K562 (cell line): ENCODE data around the gene KIF1A. TPM values are rescaled to one million over a fixed set of nuclear protein-coding genes. Genes with fewer than 3 reads are reported as not detected.

Experiments used
- ATAC-seq: fragments of 200-7000 bp; cut with Tn5 transposase; 3 replicates; pipeline ENCODE4 v1.9.1; 2020; ENCODE audit warnings: moderate library complexity
- BruUV-seq: library from RNA; stranded (reverse); fragments of 400-500 nt; replicated peaks from 2 replicates; lab custom pipeline; 2021; lab: Mats Ljungman, UMichigan
- CTCF ChIA-PET: fragments of 300-600 bp; formaldehyde crosslinking; extraction: SDS; loops from one replicate; lab custom pipeline; 2021; ENCODE audit warnings: low intra/inter-chr PET ratio; lab: Yijun Ruan, JAX
- POLR2A ChIA-PET: fragments of 300-600, 350-650 bp; sonication (Branson Sonifier 250); formaldehyde crosslinking; extraction: SDS; loops from one replicate; lab custom pipeline; 2021; ENCODE audit warnings: antibody characterized with exemption, inconsistent platforms; lab: Yijun Ruan, JAX
- DNase-seq, 4 experiments: peaks; one replicate each; pipeline versions ENCODE4 v3.0.0 to v3.0.0-alpha.2; 2011 to 2018; ENCODE audit warnings: low spot score in 3 of 4, mixed read lengths in 3 of 4; ENCODE audit errors: extremely low read depth in 1 of 4
- FAIRE-seq: peaks from 2 replicates; lab custom pipeline; 2011; peaks lifted over from hg19 to GRCh38; lab: Jason Lieb, UNC
- H2AFZ ChIP-seq: 2 replicates; pipeline ENCODE4 v1.6.0; 2011; ENCODE audit warnings: low read depth, low read length, control low read depth, inconsistent platforms
- H3K27ac ChIP-seq: fragments of 200-600 bp; 3 replicates; pipeline ENCODE4 v1.8.0; 2011; ENCODE audit warnings: low read depth, mild to moderate bottlenecking, control low read depth, inconsistent platforms, low read length, moderate library complexity, mixed read lengths; ENCODE audit errors: extremely low read depth
- H3K27me3 ChIP-seq, 2 experiments: fragments of 300-600 bp in 1 of 2; 2 replicates in 1 of 2; 3 replicates in 1 of 2; pipeline versions ENCODE4 v1.6.0 to v1.8.0; 2011; ENCODE audit warnings: inconsistent platforms in 2 of 2, low read length in 2 of 2, mild to moderate bottlenecking in 1 of 2, mixed read lengths in 1 of 2, moderate library complexity in 1 of 2; ENCODE audit not compliant: control insufficient read depth in 2 of 2, insufficient read depth in 2 of 2
- H3K36me3 ChIP-seq: fragments of 300-600 bp; 3 replicates; pipeline ENCODE4 v1.8.0; 2011; ENCODE audit warnings: mild to moderate bottlenecking, low read length, inconsistent platforms; ENCODE audit not compliant: control insufficient read depth, insufficient read depth
- H3K4me1 ChIP-seq, 2 experiments: fragments of 200-600 bp in 1 of 2; replicated peaks in 1 of 2; 2 replicates in 1 of 2; 3 replicates in 1 of 2; pipeline versions ENCODE4 v1.5.1 to v1.8.0; 2011; ENCODE audit warnings: inconsistent platforms in 2 of 2, low read length in 2 of 2, mild to moderate bottlenecking in 1 of 2, mixed read lengths in 1 of 2, moderate library complexity in 1 of 2; ENCODE audit not compliant: control insufficient read depth in 2 of 2, insufficient read depth in 2 of 2
- H3K4me2 ChIP-seq: 2 replicates; pipeline ENCODE4 v1.6.1; 2011; ENCODE audit warnings: low read length, control low read depth, inconsistent platforms, mixed read lengths; ENCODE audit not compliant: insufficient read depth
- H3K4me3 ChIP-seq: fragments of 200-600 bp; sonication (generic), shearing (Covaris generic); 2 replicates; pipeline ENCODE4 v1.5.1; 2016; ENCODE audit warnings: control low read depth, inconsistent platforms
- H3K79me2 ChIP-seq: fragments of 200-600 bp; 3 replicates; pipeline ENCODE4 v1.8.0; 2011; ENCODE audit warnings: low read length, inconsistent platforms; ENCODE audit not compliant: control insufficient read depth, insufficient read depth
- H3K9ac ChIP-seq, 2 experiments: 2 replicates each; pipeline versions ENCODE4 v1.6.0 to v1.6.1; 2011; ENCODE audit warnings: low read depth in 2 of 2, low read length in 2 of 2, control low read depth in 1 of 2, inconsistent platforms in 1 of 2, mild to moderate bottlenecking in 1 of 2, mixed read lengths in 1 of 2; ENCODE audit not compliant: insufficient read depth in 1 of 2
- H3K9me1 ChIP-seq: one replicate; pipeline ENCODE4 v1.6.0; 2011; ENCODE audit warnings: inconsistent platforms, mild to moderate bottlenecking, low read length, moderate library complexity; ENCODE audit not compliant: control insufficient read depth, insufficient read depth
- H3K9me3 ChIP-seq: replicated peaks from 2 replicates; pipeline ENCODE4 v1.5.1; 2011; ENCODE audit warnings: low read depth, low read length, inconsistent platforms; ENCODE audit not compliant: control insufficient read depth, insufficient read depth
- H4K20me1 ChIP-seq: replicated peaks from 2 replicates; pipeline ENCODE4 v1.6.1; 2011; ENCODE audit warnings: low read length, inconsistent platforms, mixed read lengths; ENCODE audit not compliant: control insufficient read depth, insufficient read depth
- ETV5 ChIP-seq: sonication (generic); formaldehyde crosslinking; IDR thresholded peaks from 2 replicates; pipeline ENCODE4 v1.4.0; 2020; ENCODE audit warnings: low read depth, mild to moderate bottlenecking, missing genetic modification reagents
- HINFP ChIP-seq: fragments of 450-650 bp; conservative IDR thresholded peaks from 2 replicates; pipeline ENCODE4 v1.6.1; 2016; ENCODE audit warnings: missing genetic modification characterization, low read depth, mild to moderate bottlenecking, control low read depth, missing compliant biosample characterization
- KAT8 ChIP-seq: fragments of 450-650 bp; IDR thresholded peaks from 2 replicates; pipeline ENCODE4 v1.6.1; 2016; ENCODE audit warnings: low read depth, mild to moderate bottlenecking
- POLR2A ChIP-seq: fragments of 450-650 bp; conservative IDR thresholded peaks from 2 replicates; pipeline ENCODE4 v1.6.1; 2016
- POLR2AphosphoS5 ChIP-seq: IDR thresholded peaks from 2 replicates; pipeline ENCODE4 v1.6.1; 2011; ENCODE audit warnings: mild to moderate bottlenecking, low read depth, low read length, moderate library complexity; ENCODE audit not compliant: control insufficient read depth, insufficient read depth
- PRPF4 ChIP-seq: fragments of 200-400 bp; formaldehyde crosslinking; IDR thresholded peaks from one replicate; pipeline ENCODE4 v1.6.1; 2017; ENCODE audit warnings: low read length, low read depth, mild to moderate bottlenecking; ENCODE audit not compliant: insufficient read depth, poor library complexity, severe bottlenecking
- TRIM24 ChIP-seq, 2 experiments: fragments of 450-650 bp; IDR thresholded peaks; 2 replicates each; pipeline ENCODE4 v1.6.1; 2016
- USF2 ChIP-seq: sonication (generic); formaldehyde crosslinking; IDR thresholded peaks from 2 replicates; pipeline ENCODE4 v1.5.0; 2020; ENCODE audit warnings: missing genetic modification reagents
- ZNF184 ChIP-seq: sonication (generic); formaldehyde crosslinking; IDR thresholded peaks from 2 replicates; pipeline ENCODE4 v1.5.0; 2020; ENCODE audit warnings: missing genetic modification reagents
- ZNF407 ChIP-seq: fragments of 450-650 bp; IDR thresholded peaks from 2 replicates; pipeline ENCODE4 v1.6.1; 2016; ENCODE audit warnings: low read depth
- ZNF75A ChIP-seq: fragments of 450-650 bp; formaldehyde crosslinking; IDR thresholded peaks from 2 replicates; pipeline ENCODE4 v1.4.0; 2020; ENCODE audit warnings: mild to moderate bottlenecking
- ZNF780A ChIP-seq: fragments of 250-450 bp; sonication (Bioruptor Pico); IDR thresholded peaks from 2 replicates; pipeline ENCODE4 v1.5.0; 2021; ENCODE audit warnings: mild to moderate bottlenecking
- WGBS: fragments of 100-300 bp; shearing (Covaris generic); methylation state at CpG from one replicate; pipeline ENCODE4 v1.1.6; 2016; ENCODE audit warnings: low coverage, mixed read lengths; ENCODE audit not compliant: insufficient coverage; ENCODE audit errors: missing lambda C conversion rate; 5-methylcytosine and 5-hydroxymethylcytosine counted together
- in situ Hi-C: fragments of 300-500 bp; cut with MboI; formaldehyde crosslinking; loops from 4 replicates; pipeline ENCODE4 v1.15.0; 2018; ENCODE audit warnings: inconsistent platforms, mixed read lengths
- intact Hi-C: fragments of 100-400 bp; cut with micrococcal nuclease; formaldehyde crosslinking; loops from 2 replicates; pipeline ENCODE4 v1.14.2; 2022
- polyA plus RNA-seq, 8 experiments: library from polyadenylated mRNA; depleted of rRNA in 4 of 8; stranded (reverse) in 5 of 8; unstranded in 3 of 8; fragments of >200 nt; fragmentation: Nextera tagmentation in 2 of 8; fragmentation: Illumina TruSeq in 1 of 8; extraction: Ambion mirVana in 2 of 8; extraction: Trizol in 1 of 8; gene quantifications; 2 replicates each; pipeline versions ENCODE4 v1.2.1 to v1.2.3, GENCODE V29; 2011 to 2014; ENCODE audit warnings: inconsistent platforms in 1 of 8, missing spikeins in 1 of 8
- total RNA-seq, 7 experiments: library from RNA; depleted of rRNA in 6 of 7; stranded (reverse); fragments of >200 nt in 6 of 7; fragmentation: Illumina TruSeq in 2 of 7; extraction: Trizol in 2 of 7; gene quantifications; 2 replicates each; pipeline versions ENCODE4 v1.2.1 to v1.2.3, GENCODE V29; 2011 to 2021; ENCODE audit warnings: low replicate concordance in 1 of 7

KIF1A gene
- total and polyA plus RNA-seq, 9 of the 15 experiments (the other 6 are each of a cell fraction or from before 2014, with no cell fraction given): 0.07 to 1.4 (median 0.45) TPM; not detected in 2

- Histone ChIP-seq H3K9me1 (no peaks in the 10 kb centered on the region), H3K4me2 (no peak overlapping the region), H3K4me1 (peaks cover 0 to 7% of the 10 kb centered on the region in 2 experiments; a peak in 2 of 5 replicates), H3K4me3 (no peak overlapping the region), H3K36me3 (no peaks in the 10 kb centered on the region), H3K27me3 (peaks cover 0 to 32% of the 10 kb centered on the region in 2 experiments; a peak in 2 of 5 replicates), H3K9ac (no peak overlapping the region), H3K79me2 (no peaks in the 10 kb centered on the region), H3K27ac (no peak overlapping the region), H4K20me1 (peaks cover 6% of the 10 kb centered on the region), H2AFZ (no peak overlapping the region), H3K9me3 (no peaks in the 10 kb centered on the region)
- FAIRE-seq (no peak), ATAC-seq (no peak), DNase-seq (no peak)
- TF ChIP-seq HINFP (no peak), ZNF75A (CRISPR knock-in tag) (no peak), TRIM24 (IDR thresholded peaks at IDR 0.05) (no peak), POLR2AphosphoS5 (no peak), ZNF407 (no peak), PRPF4 (no peak), USF2 (CRISPR knock-in tag) (no peak), ZNF780A (CRISPR knock-in tag) (no peak), ETV5 (CRISPR knock-in tag) (no peak), POLR2A (no peak), KAT8 (no peak), ZNF184 (no peak)
- intact Hi-C loops (no loop called here), in situ Hi-C loops (no loop called here)
- 0% methylated on average over 7 of the region's 9 CpGs for WGBS
- CTCF ChIA-PET: no interaction called here
- POLR2A ChIA-PET: no interaction called here
- no TSS peak for BruUV-seq
Measured at GRCh38 chr2:240835528-240835927, 15.5 kb upstream of the KIF1A start.
